OCI-LY7 (cell line): ENCODE results near the gene SLC39A2.

Experiments used
- CTCF ChIP-seq: fragments of 200-600 bp; sonication (generic); conservative IDR thresholded peaks from 2 replicates; pipeline ENCODE4 v1.5.1; 2014; ENCODE audit warnings: mild to moderate bottlenecking, antibody characterized with exemption, low read length, moderate library complexity, mixed read lengths
- EZH2phosphoT487 ChIP-seq: fragments of 200-600 bp; sonication (generic); IDR thresholded peaks from 2 replicates; pipeline ENCODE4 v1.6.1; 2018; ENCODE audit warnings: low read depth, borderline replicate concordance, mild to moderate bottlenecking, mixed run types, antibody characterized with exemption, low read length, moderate library complexity, mixed read lengths

GRCh38 chr14:21019366-21019765, 20.3 kb downstream of the SLC39A2 start:
- TF ChIP-seq CTCF (no peak), EZH2phosphoT487 (no peak)
